Measurements from ENCODE around the gene MUL1. TPM values are rescaled to one million over a fixed set of nuclear protein-coding genes. Genes with fewer than 3 reads are reported as not detected.

Gene MUL1
- total and polyA plus RNA-seq, 2 of the 8 experiments (the other 6 are each of a cell fraction or from before 2014, with no cell fraction given): 16.4 to 20.8 TPM

GRCh38 chr1:20474996-20475395 is 33.0 kb downstream of the MUL1 start (continued):
- TF ChIP-seq EP300 (IDR thresholded peaks at IDR 0.05; ENCODE audit: borderline replicate concordance in 1 of 2, low read depth in 2 of 2, low read length in 2 of 2) (no peak), CBX5 (IDR thresholded peaks at IDR 0.05; ENCODE audit: low read depth, low read length) (no peak), RNF2 (IDR thresholded peaks at IDR 0.05; ENCODE audit: borderline replicate concordance, low read depth, low read length, missing control alignments, poor library complexity, severe bottlenecking) (no peak)
